Caco-2 (cell line): ENCODE measurements around the gene RNPS1. TPM values are rescaled to one million over a fixed set of nuclear protein-coding genes. Genes with fewer than 3 reads are reported as not detected.

Experiments
- BruUV-seq: library from RNA; stranded (reverse); fragments of 400-500 nt; replicated peaks from 2 replicates; lab custom pipeline; 2021; lab: Mats Ljungman, UMichigan
- CTCF ChIA-PET: fragments of 300-600 bp; sonication (Branson Sonifier 250); formaldehyde crosslinking; loops from one replicate; lab custom pipeline; 2022; ENCODE audit warnings: antibody characterized with exemption; lab: Charles Lee
- POLR2A ChIA-PET: fragments of 300-600 bp; sonication (Branson Sonifier 250); formaldehyde crosslinking; loops from one replicate; lab custom pipeline; 2022; ENCODE audit warnings: antibody characterized with exemption; lab: Charles Lee
- DNase-seq, 2 experiments: peaks; one replicate each; pipeline versions ENCODE4 v3.0.0 to v3.0.0-alpha.2; 2020 to 2022
- H3K27me3 ChIP-seq: replicated peaks from 2 replicates; pipeline ENCODE4 v1.6.0; 2011; ENCODE audit warnings: low read length; ENCODE audit not compliant: control insufficient read depth, insufficient read depth
- H3K36me3 ChIP-seq: 2 replicates; pipeline ENCODE4 v1.5.1; 2011; ENCODE audit warnings: low read length; ENCODE audit not compliant: control insufficient read depth, insufficient read depth
- H3K4me1 ChIP-seq: fragments of 250-450 bp; sonication (Bioruptor Pico); 2 replicates; pipeline ENCODE4 v1.5.1; 2020; ENCODE audit warnings: mild to moderate bottlenecking
- H3K4me3 ChIP-seq: 2 replicates; pipeline ENCODE4 v1.5.1; 2011; ENCODE audit warnings: low read depth, mild to moderate bottlenecking, control low read depth, low read length
- H3K9me3 ChIP-seq: fragments of 250-450 bp; sonication (Bioruptor Pico); 2 replicates; pipeline ENCODE4 v1.5.1; 2020; ENCODE audit warnings: mild to moderate bottlenecking, moderate library complexity
- H3K27ac Mint-ChIP-seq: one replicate; pipeline ENCODE4 v1.8.0; 2022; ENCODE audit warnings: mixed read lengths; ENCODE audit not compliant: unreplicated experiment
- H3K27me3 Mint-ChIP-seq: one replicate; pipeline ENCODE4 v1.8.0; 2022; ENCODE audit warnings: mixed read lengths; ENCODE audit not compliant: insufficient read depth, unreplicated experiment
- H3K36me3 Mint-ChIP-seq: one replicate; pipeline ENCODE4 v1.8.0; 2022; ENCODE audit warnings: mild to moderate bottlenecking, mixed read lengths; ENCODE audit not compliant: insufficient read depth, unreplicated experiment
- H3K4me1 Mint-ChIP-seq: one replicate; pipeline ENCODE4 v1.8.0; 2022; ENCODE audit warnings: low read depth, mixed read lengths; ENCODE audit not compliant: unreplicated experiment
- H3K4me3 Mint-ChIP-seq: one replicate; pipeline ENCODE4 v1.8.0; 2022; ENCODE audit warnings: mild to moderate bottlenecking, moderate library complexity, mixed read lengths; ENCODE audit not compliant: unreplicated experiment
- H3K9me3 Mint-ChIP-seq: one replicate; pipeline ENCODE4 v1.8.0; 2022; ENCODE audit warnings: mixed read lengths; ENCODE audit not compliant: unreplicated experiment
- CTCF ChIP-seq, 2 experiments: fragments of 200-600 bp in 1 of 2; IDR thresholded peaks; 1 replicate in 1 of 2; 2 replicates in 1 of 2; pipeline versions ENCODE4 v1.5.1 to v1.8.0; 2011 to 2022; ENCODE audit warnings: antibody characterized with exemption in 1 of 2, control low read depth in 1 of 2, inconsistent platforms in 1 of 2, low read depth in 1 of 2, low read length in 1 of 2, mild to moderate bottlenecking in 1 of 2, moderate library complexity in 1 of 2; ENCODE audit not compliant: insufficient read depth in 1 of 2, severe bottlenecking in 1 of 2, unreplicated experiment in 1 of 2
- intact Hi-C: fragments of 100-400 bp; cut with micrococcal nuclease; formaldehyde crosslinking; loops from one replicate; pipeline ENCODE4 v1.10.0; 2022; ENCODE audit not compliant: unreplicated experiment
- microRNA-seq: library from miRNA; unstranded; fragments of <30 nt; microRNA quantifications from one replicate; pipeline ENCODE4 v1.2.0, GENCODE V29; 2022
- total RNA-seq: library from RNA; stranded (reverse); gene quantifications from 2 replicates; pipeline ENCODE4 v1.2.3, GENCODE V29; 2022

The RNPS1 gene
- total RNA-seq, 1 experiment from 2014 or later, result 210 TPM

- Mint-ChIP-seq H3K4me1 (peaks cover 14% of the 10 kb centered on the region), H3K27ac (peak within 1 kb of the TSS; percentile 1), H3K36me3 (peaks cover 52% of the 10 kb centered on the region), H3K4me3 (peak within 1 kb of the TSS; percentile 72), H3K27me3 (no peaks in the 10 kb centered on the region), H3K9me3 (no peaks in the 10 kb centered on the region)
- POLR2A ChIA-PET, result interaction anchor here (0.5 to 0.6 kb wide), 3 partner anchors 9 to 67 kb away, joined by 4 to 5 read pairs (median 4); partner anchors contain the start of gene PGP
- Histone ChIP-seq H3K27me3 (no peaks in the 10 kb centered on the region), H3K9me3 (no peaks in the 10 kb centered on the region), H3K4me1 (no peaks in the 10 kb centered on the region; the same call in 1 of the 2 replicates), H3K36me3 (peaks cover 3% of the 10 kb centered on the region), H3K4me3 (peak within 1 kb of the TSS; percentile 90)
- CTCF ChIA-PET, result no interaction called here
- DNase-seq, result peak; percentile 71 to 87
- BruUV-seq, result no TSS peak
- no peak for TF ChIP-seq CTCF (IDR thresholded peaks at IDR 0.05; ENCODE audit: insufficient read depth in 1 of 2, low read depth in 1 of 2, low read length in 1 of 2, severe bottlenecking in 1 of 2, unreplicated experiment in 1 of 2)
- intact Hi-C loops, result no loop called here
Measured at GRCh38 chr16:2205104-2205966, 62.6 kb downstream of the RNPS1 start, which contains the start of gene MLST8. MLST8 (plus strand) TSS chr16:2205454; CDS start chr16:2206086, 632 bp downstream.

- Histone ChIP-seq H3K27me3 (no peaks in the 10 kb centered on the region), H3K4me1 (no peaks in the 10 kb centered on the region; the same call in 1 of the 2 replicates), H3K4me3 (peak overlapping the region; percentile 90), H3K36me3 (peaks cover 3% of the 10 kb centered on the region), H3K9me3 (no peaks in the 10 kb centered on the region)
- Mint-ChIP-seq H3K4me3 (peak overlapping the region; percentile 72), H3K9me3 (no peaks in the 10 kb centered on the region), H3K27ac (peak overlapping the region; percentile 1), H3K36me3 (peaks cover 44% of the 10 kb centered on the region), H3K27me3 (no peaks in the 10 kb centered on the region), H3K4me1 (peaks cover 14% of the 10 kb centered on the region)
- intact Hi-C loops, result no loop called here
- BruUV-seq, result TSS peak; percentile 57
- ChIA-PET POLR2A (interaction anchor here (0.6 kb wide), 1 partner anchor 10 kb away, joined by 4 read pairs; the partner anchor contains the start of gene PGP), CTCF (no interaction called here)
- no peak for TF ChIP-seq CTCF (IDR thresholded peaks at IDR 0.05; ENCODE audit: insufficient read depth in 1 of 2, low read depth in 1 of 2, low read length in 1 of 2, severe bottlenecking in 1 of 2, unreplicated experiment in 1 of 2)
- no peak for DNase-seq
Measured at GRCh38 chr16:2204416-2205103, 63.4 kb downstream of the RNPS1 start.

Small RNA genes within 50 kb of the gene (microRNA-seq; reads per million reads assigned to microRNA genes)
- gene MIR3677, result 2.2 reads per million, percentile 10 among the genes with 10 or more reads in this experiment
- not detected for gene MIR4717

Other genes with a start within 250 kb of the RNPS1 start
- gene NPW, start 248.3 kb downstream of the RNPS1 start, total RNA-seq, result 6.1 and 8.8 TPM in 2 replicates
- 21.8 and 26.6 TPM in 2 replicates for gene NHERF2, start 241.2 kb downstream of the RNPS1 start, total RNA-seq
- 34.3 and 38.6 TPM in 2 replicates for gene NTHL1, start 220.3 kb downstream of the RNPS1 start, total RNA-seq
- gene TSC2, start 220.1 kb downstream of the RNPS1 start, total RNA-seq, result 109 and 112 TPM in 2 replicates
- 70.5 and 76.2 TPM in 2 replicates for gene PKD1, start 132.2 kb downstream of the RNPS1 start, total RNA-seq
- gene RAB26, start 119.5 kb downstream of the RNPS1 start, total RNA-seq, result 1.0 and 1.2 TPM in 2 replicates
- 61.4 and 66.3 TPM in 2 replicates for gene TRAF7, start 112.3 kb downstream of the RNPS1 start, total RNA-seq
- gene CASKIN1, start 71.5 kb downstream of the RNPS1 start, total RNA-seq, result 6.6 and 10.8 TPM in 2 replicates
- 53.1 and 59.7 TPM in 2 replicates for gene MLST8, start 62.7 kb downstream of the RNPS1 start, total RNA-seq
- gene BRICD5, start 57.3 kb downstream of the RNPS1 start, total RNA-seq, result 5.4 and 10.0 TPM in 2 replicates
- gene PGP, start 53.3 kb downstream of the RNPS1 start, total RNA-seq, result 31.1 and 36.2 TPM in 2 replicates
- 29.5 and 30.1 TPM in 2 replicates for gene E4F1, start 44.5 kb downstream of the RNPS1 start, total RNA-seq
- 0.27 and 1.00 TPM in 2 replicates for gene DNASE1L2, start 31.7 kb downstream of the RNPS1 start, total RNA-seq
- gene ECI1, start 16.5 kb downstream of the RNPS1 start, total RNA-seq, result 135 and 157 TPM in 2 replicates
- gene ABCA3, start 72.6 kb upstream of the RNPS1 start, total RNA-seq, result 14.6 and 16.1 TPM in 2 replicates
- 48.7 and 52.4 TPM in 2 replicates for gene CCNF, start 161.3 kb upstream of the RNPS1 start, total RNA-seq
- 29.0 and 30.6 TPM in 2 replicates for gene TEDC2, start 192.0 kb upstream of the RNPS1 start, total RNA-seq
- gene NTN3, start 203.2 kb upstream of the RNPS1 start, total RNA-seq, result 0.30 and 0.39 TPM in 2 replicates
- gene TBC1D24, start 207.0 kb upstream of the RNPS1 start, total RNA-seq, result 20.8 and 22.6 TPM in 2 replicates
- gene ATP6V0C, start 245.8 kb upstream of the RNPS1 start, total RNA-seq, result 200 and 204 TPM in 2 replicates